Activated T-helper 9 cell treated with anti-CD3 and anti-CD28 coated beads, Interleukin-2, amount 50 U/mL, for 16 hours (primary cell): ENCODE results near the gene EFNB1.

ENCODE experiments used
- DNase-seq: peaks from one replicate; pipeline ENCODE4 v3.0.0-alpha.2; 2020; ENCODE audit warnings: low read depth

The EFNB1 gene

GRCh38 chrX:68843992-68844391, 15.2 kb downstream of the EFNB1 start:
- DNase-seq: no peak

DNA sequence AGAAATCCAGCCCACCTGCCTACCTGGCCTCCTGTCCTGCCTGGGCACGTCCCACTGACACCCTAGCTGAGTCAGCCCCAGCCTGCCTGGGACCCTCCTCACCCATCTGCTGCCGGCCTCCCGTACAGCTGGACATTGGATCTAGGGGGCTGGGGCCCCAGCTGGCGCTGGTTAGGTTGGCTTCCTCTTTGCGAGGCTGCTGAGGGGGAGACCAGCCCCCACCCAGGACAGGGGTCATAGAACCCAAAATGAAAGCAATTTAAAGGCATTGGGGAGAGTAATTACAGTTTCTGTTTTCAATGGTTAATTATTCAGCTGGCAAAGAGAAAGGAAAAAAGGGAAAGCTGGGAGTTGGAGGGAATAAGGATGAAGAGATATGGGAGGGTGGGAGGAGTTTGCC, 15.8 kb downstream of the EFNB1 start:
- no peak for DNase-seq

GRCh38 chrX:68846536-68846935, 17.7 kb downstream of the EFNB1 start:
- no peak for DNase-seq

- DNase-seq: no peak
Measured at GRCh38 chrX:68847172-68847571, 18.4 kb downstream of the EFNB1 start.

GRCh38 chrX:68848189-68848940, 19.5 kb downstream of the EFNB1 start:
- no peak for DNase-seq

DNA sequence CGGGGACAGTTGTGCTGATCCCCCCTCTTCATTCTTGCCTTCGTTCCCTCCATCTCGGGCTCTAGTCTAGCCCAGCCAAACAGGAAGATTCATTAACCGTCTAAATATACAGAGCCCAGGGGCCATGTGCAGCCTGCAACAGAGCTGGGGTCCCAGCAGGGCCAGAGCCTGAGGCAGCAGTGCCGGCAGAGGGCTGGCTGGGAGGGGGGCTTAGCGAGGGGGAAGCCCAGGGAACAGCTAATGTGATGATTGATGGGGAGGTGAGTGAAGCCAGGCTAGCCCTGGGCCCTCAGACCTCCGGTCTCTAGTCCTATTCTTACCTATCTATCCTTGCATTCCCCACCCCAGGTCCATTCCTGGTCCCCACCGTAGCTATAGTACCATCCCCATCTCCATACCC, 22.3 kb downstream of the EFNB1 start:
- DNase-seq: no peak

GRCh38 chrX:68852046-68852445, 23.2 kb downstream of the EFNB1 start:
- no peak for DNase-seq

DNA sequence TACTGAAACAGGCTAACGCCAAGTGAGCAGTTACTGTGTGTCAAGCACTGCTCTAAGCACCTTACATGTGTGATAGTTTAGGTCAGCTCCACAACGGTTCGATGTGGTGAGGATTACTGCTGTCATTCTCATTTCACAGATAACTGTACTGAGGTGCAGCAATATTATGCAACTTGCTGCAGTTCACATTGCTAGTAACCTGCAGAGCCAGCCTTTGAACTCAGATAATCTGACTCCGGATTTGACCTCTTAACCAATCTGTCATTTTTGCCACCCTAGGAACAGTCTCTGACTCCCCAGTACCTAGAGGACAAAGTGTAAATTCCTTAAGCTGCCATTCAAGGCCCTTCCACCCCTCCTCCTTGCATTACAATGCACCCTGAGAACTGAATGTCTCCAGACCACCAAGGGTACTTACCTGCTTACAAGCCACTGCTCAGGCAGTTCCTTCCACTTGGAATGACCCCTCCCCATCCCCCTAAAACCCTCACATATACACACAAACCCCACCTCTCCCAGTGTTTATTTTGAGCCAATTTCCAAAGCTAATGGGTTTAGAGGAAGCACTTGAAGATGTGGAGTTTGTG, 24.9 kb downstream of the EFNB1 start:
- no peak for DNase-seq

- no peak for DNase-seq
Measured at GRCh38 chrX:68865300-68865699, 36.5 kb downstream of the EFNB1 start.

DNA sequence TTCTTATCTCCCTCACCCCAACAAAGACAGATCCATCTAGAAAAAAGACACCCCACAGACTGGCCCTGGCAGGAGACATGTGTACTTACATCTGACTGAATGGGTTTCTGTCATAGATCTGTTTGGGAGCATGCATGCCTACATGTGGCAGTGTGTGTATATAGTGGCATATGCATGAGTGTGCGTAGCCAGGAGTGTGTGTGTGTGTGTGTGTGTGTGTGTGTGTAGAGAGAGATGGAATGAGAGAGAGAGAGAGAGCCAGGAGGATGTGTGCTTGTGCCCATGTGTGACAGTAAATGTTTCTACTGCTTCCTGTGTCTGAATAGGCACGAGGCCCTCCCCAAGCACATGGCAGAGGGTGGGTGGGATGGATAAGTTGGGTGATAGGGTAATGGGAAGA, 37.1 kb downstream of the EFNB1 start:
- DNase-seq: no peak

DNA sequence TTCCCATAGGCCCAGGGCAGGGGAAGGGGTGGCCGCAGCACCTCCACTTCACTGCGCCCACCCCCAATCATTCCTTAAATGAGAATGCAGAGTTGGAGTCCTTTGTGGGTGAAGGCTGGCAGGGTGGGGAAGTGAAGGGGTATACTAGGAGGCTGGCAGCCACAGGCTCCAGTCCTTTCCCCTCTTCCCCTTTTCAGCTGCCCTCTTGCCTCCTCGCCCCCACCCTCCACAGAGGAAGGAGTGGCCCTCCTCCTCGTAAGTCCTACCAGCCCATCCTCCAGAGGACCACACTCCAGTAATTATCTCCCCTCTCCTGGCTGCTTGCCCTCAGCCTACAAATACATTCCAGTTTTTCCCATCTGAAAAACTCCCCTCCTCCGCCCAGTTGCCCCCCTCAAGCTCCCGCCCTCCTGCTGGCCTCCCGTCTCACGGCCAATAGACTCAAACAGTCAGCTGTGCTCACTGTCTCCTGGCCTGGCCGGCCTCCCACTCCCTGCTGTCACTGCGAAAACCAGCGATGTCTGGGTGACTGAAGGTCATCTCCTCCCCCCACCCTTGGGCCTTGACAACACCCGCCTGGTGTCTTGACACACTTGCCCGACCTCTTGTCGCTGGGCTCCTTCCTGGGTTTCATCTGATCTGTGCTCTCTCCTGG, 38.8 kb downstream of the EFNB1 start:
- DNase-seq: no peak

- no peak for DNase-seq
Measured at GRCh38 chrX:68868316-68868715, 39.5 kb downstream of the EFNB1 start.

- DNase-seq: no peak
Measured at GRCh38 chrX:68868902-68869800, 40.3 kb downstream of the EFNB1 start.

GRCh38 chrX:68870357-68870756, 41.5 kb downstream of the EFNB1 start:
- no peak for DNase-seq

- no peak for DNase-seq
Measured at GRCh38 chrX:68872171-68872570, 43.4 kb downstream of the EFNB1 start.

DNA sequence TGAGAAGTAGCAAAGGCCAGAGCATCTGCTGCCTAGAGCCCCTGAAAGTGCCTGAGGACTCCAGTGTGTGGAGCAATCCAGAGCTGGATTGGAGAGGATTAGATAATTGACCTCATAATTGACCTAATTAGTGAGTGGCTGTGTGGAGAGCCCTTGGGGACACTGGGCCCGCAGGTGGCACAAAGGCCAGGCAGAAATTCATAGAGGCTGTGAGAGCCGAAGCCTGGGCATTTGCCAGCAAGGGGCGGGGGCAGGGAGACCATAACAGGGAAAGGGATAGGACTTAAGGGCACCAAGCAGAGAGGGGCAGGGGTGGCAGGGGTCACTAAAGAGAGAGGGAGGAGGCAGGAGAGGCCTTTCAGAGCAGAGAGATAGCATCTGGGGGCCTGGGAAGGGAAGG, 45.3 kb downstream of the EFNB1 start:
- no peak for DNase-seq

GRCh38 chrX:68876731-68877130, 47.9 kb downstream of the EFNB1 start:
- DNase-seq: no peak

DNA sequence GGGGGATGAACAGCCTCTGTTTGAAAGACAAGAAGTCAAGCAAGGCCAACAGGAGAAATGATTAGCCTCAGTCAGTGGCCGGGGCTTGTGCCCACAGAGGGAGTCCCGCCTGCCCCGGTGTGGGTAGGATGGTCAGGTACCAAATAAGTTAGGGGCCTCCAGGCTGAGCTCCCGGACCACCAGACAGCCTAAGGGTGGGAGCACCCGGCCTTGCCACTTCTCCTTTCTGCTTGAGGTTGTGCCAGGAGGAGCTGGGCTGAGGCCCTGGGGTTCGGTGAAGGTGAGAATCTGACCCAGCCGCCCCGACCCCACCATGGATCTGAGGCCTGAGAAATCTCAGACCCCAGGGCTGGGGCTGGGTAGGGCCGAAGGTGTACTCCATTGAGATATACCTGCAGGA, 48.8 kb downstream of the EFNB1 start:
- DNase-seq: no peak

- no peak for DNase-seq
Measured at GRCh38 chrX:68878977-68879645, 50.3 kb downstream of the EFNB1 start.

GRCh38 chrX:68880846-68881552, 52.2 kb downstream of the EFNB1 start:
- no peak for DNase-seq

- no peak for DNase-seq
Measured at GRCh38 chrX:68881911-68882310, 53.1 kb downstream of the EFNB1 start.
